ENCODE measurements around the gene C16orf87.

The C16orf87 gene

GRCh38 chr16:46789499-46790414 is 41.2 kb downstream of the C16orf87 start:
- H3F3A ChIP-seq (ENCODE audit: control insufficient read depth, insufficient read depth): peaks cover 63% of the 10 kb centered on the region
- peaks cover 4% of the 10 kb centered on the region; the same call in 1 of the 2 replicates for H3K9me3 ChIP-seq (ENCODE audit: control insufficient read depth, insufficient read depth, low read length)
- H3K27me3 ChIP-seq (ENCODE audit: control insufficient read depth, low read length): no peaks in the 10 kb centered on the region
- no peaks in the 10 kb centered on the region for H4K20me1 ChIP-seq (ENCODE audit: control insufficient read depth, insufficient read depth, low read depth, low read length)
- H3K4me2 ChIP-seq (ENCODE audit: low read length): peak overlapping the region; percentile 99
- H3K27ac ChIP-seq (ENCODE audit: low read depth, low read length): peak overlapping the region; percentile 98
- peaks cover 78% of the 10 kb centered on the region for H3K4me1 ChIP-seq (ENCODE audit: control insufficient read depth, low read length)
- H3K36me3 ChIP-seq (ENCODE audit: control insufficient read depth, low read length): peaks cover 13% of the 10 kb centered on the region
- H3K79me2 ChIP-seq (ENCODE audit: control insufficient read depth, low read length): peaks cover 28% of the 10 kb centered on the region
- no peaks in the 10 kb centered on the region for H3K9me2 ChIP-seq (replicated peaks; ENCODE audit: control insufficient read depth, low read length)
- TF ChIP-seq EZH2phosphoT487 (IDR thresholded peaks at IDR 0.05; ENCODE audit: borderline replicate concordance, low read length): no peak
- TF ChIP-seq CTCF (IDR thresholded peaks at IDR 0.05; ENCODE audit: low read depth, low read length, poor library complexity, severe bottlenecking): no peak
- H3K4me3 ChIP-seq (ENCODE audit: low read length): peak overlapping the region; percentile 87

- Histone ChIP-seq H3K36me3 (ENCODE audit: control insufficient read depth, low read length) (peaks cover 9% of the 10 kb centered on the region; the same call in 1 of the 2 replicates), H3K9me3 (ENCODE audit: control insufficient read depth, insufficient read depth, low read length) (no peaks in the 10 kb centered on the region), H3K27me3 (ENCODE audit: control insufficient read depth, low read length) (no peaks in the 10 kb centered on the region), H3F3A (ENCODE audit: control insufficient read depth, insufficient read depth) (peaks cover 62% of the 10 kb centered on the region), H3K27ac (ENCODE audit: low read depth, low read length) (peak overlapping the region; percentile 98), H3K9me2 (replicated peaks; ENCODE audit: control insufficient read depth, low read length) (no peaks in the 10 kb centered on the region), H3K4me2 (ENCODE audit: low read length) (peak overlapping the region; percentile 99), H3K4me1 (ENCODE audit: control insufficient read depth, low read length) (peaks cover 85% of the 10 kb centered on the region), H4K20me1 (ENCODE audit: control insufficient read depth, insufficient read depth, low read depth, low read length) (no peaks in the 10 kb centered on the region), H3K79me2 (ENCODE audit: control insufficient read depth, low read length) (peaks cover 27% of the 10 kb centered on the region), H3K4me3 (ENCODE audit: low read length) (peak overlapping the region; percentile 87)
- TF ChIP-seq CTCF (IDR thresholded peaks at IDR 0.05; ENCODE audit: low read depth, low read length, poor library complexity, severe bottlenecking) (no peak), EZH2phosphoT487 (IDR thresholded peaks at IDR 0.05; ENCODE audit: borderline replicate concordance, low read length) (no peak)
Measured at GRCh38 chr16:46788891-46789474, 42.0 kb downstream of the C16orf87 start.

- peaks cover 6% of the 10 kb centered on the region; the same call in 1 of the 2 replicates for H3K36me3 ChIP-seq (ENCODE audit: control insufficient read depth, low read length)
- no peak for TF ChIP-seq EZH2phosphoT487 (IDR thresholded peaks at IDR 0.05; ENCODE audit: borderline replicate concordance, low read length)
- no peak for TF ChIP-seq CTCF (IDR thresholded peaks at IDR 0.05; ENCODE audit: low read depth, low read length, poor library complexity, severe bottlenecking)
Measured at GRCh38 chr16:46787909-46788308, 43.1 kb downstream of the C16orf87 start.

More at GRCh38 chr16:46787909-46788308, 43.1 kb downstream of the C16orf87 start:
- Histone ChIP-seq H3K4me3 (ENCODE audit: low read length) (peak overlapping the region; percentile 87), H3K4me2 (ENCODE audit: low read length) (peak overlapping the region; percentile 99), H3K79me2 (ENCODE audit: control insufficient read depth, low read length) (peaks cover 22% of the 10 kb centered on the region), H3K27ac (ENCODE audit: low read depth, low read length) (peak overlapping the region; percentile 98), H3K9me2 (replicated peaks; ENCODE audit: control insufficient read depth, low read length) (no peaks in the 10 kb centered on the region), H3K9me3 (ENCODE audit: control insufficient read depth, insufficient read depth, low read length) (no peaks in the 10 kb centered on the region), H3K4me1 (ENCODE audit: control insufficient read depth, low read length) (peaks cover 91% of the 10 kb centered on the region), H3F3A (ENCODE audit: control insufficient read depth, insufficient read depth) (peaks cover 56% of the 10 kb centered on the region), H3K27me3 (ENCODE audit: control insufficient read depth, low read length) (no peaks in the 10 kb centered on the region), H4K20me1 (ENCODE audit: control insufficient read depth, insufficient read depth, low read depth, low read length) (no peaks in the 10 kb centered on the region)

All from DOHH2 (cell line).